Lung (tissue), 12 donors: ENCODE measurements around the gene ETV6. TPM values are rescaled to one million over a fixed set of nuclear protein-coding genes. Genes with fewer than 3 reads are reported as not detected.

Experiments
- ATAC-seq: fragments of 200-7000 bp; cut with Tn5 transposase; one replicate; pipeline ENCODE4 v1.9.1; 2020; ENCODE audit warnings: moderate number of reproducible peaks; ENCODE audit not compliant: insufficient read depth, low FRiP score
- DNase-seq, 3 donors: peaks; one replicate each; pipeline ENCODE4 v3.0.0-alpha.2; 2013 to 2017
- H3K27ac ChIP-seq, 2 donors: one replicate each; pipeline ENCODE4 v1.5.1; 2013; ENCODE audit warnings: mild to moderate bottlenecking in 2 of 2, moderate library complexity in 2 of 2, control low read depth in 1 of 2, inconsistent platforms in 1 of 2, low read depth in 1 of 2, low read length in 1 of 2
- H3K27me3 ChIP-seq, 3 donors: one replicate each; pipeline ENCODE4 v1.5.1; 2013; ENCODE audit warnings: low read length in 2 of 3; ENCODE audit not compliant: control insufficient read depth in 3 of 3, insufficient read depth in 3 of 3
- H3K36me3 ChIP-seq, 4 donors: one replicate each; pipeline ENCODE4 v1.5.1; 2013; ENCODE audit warnings: low read length in 4 of 4, mild to moderate bottlenecking in 1 of 4, moderate library complexity in 1 of 4; ENCODE audit not compliant: control insufficient read depth in 4 of 4, insufficient read depth in 4 of 4
- H3K4me1 ChIP-seq, 5 donors: one replicate each; pipeline ENCODE4 v1.5.1; 2013; ENCODE audit warnings: low read length in 5 of 5, mild to moderate bottlenecking in 2 of 5, moderate library complexity in 1 of 5; ENCODE audit not compliant: control insufficient read depth in 5 of 5, insufficient read depth in 5 of 5
- H3K4me3 ChIP-seq: one replicate; pipeline ENCODE4 v1.5.1; 2013; ENCODE audit warnings: mild to moderate bottlenecking, control low read depth, moderate library complexity
- H3K9ac ChIP-seq, 2 donors: one replicate each; pipeline ENCODE4 v1.5.1; 2013; ENCODE audit warnings: low read length in 2 of 2, control low read depth in 1 of 2; ENCODE audit not compliant: insufficient read depth in 1 of 2
- H3K9me3 ChIP-seq, 4 donors: one replicate each; pipeline ENCODE4 v1.5.1; 2013; ENCODE audit warnings: low read length in 3 of 4, mild to moderate bottlenecking in 1 of 4, moderate library complexity in 1 of 4; ENCODE audit not compliant: control insufficient read depth in 4 of 4, insufficient read depth in 3 of 4
- CTCF ChIP-seq: IDR thresholded peaks from 2 replicates; pipeline ENCODE4 v1.5.1; 2012; ENCODE audit warnings: mild to moderate bottlenecking; ENCODE audit errors: control extremely low read depth, extremely low read depth
- WGBS, 2 donors: extraction: QIAGEN DNeasy Blood & Tissue Kit; methylation state at CpG; one replicate each; pipeline ENCODE4 v1.1.7; 2013; 5-methylcytosine and 5-hydroxymethylcytosine counted together
- polyA plus RNA-seq, 2 donors: library from polyadenylated mRNA; stranded (reverse); fragments of 200-250 nt; gene quantifications; one replicate each; pipeline ENCODE4 v1.2.1, GENCODE V29; 2013
- total RNA-seq, 2 donors: library from RNA; depleted of rRNA in 1 of 2; stranded (reverse); fragments of >200 nt in 1 of 2; gene quantifications; one replicate each; pipeline ENCODE4 v1.2.1, GENCODE V29; 2014 to 2021
- donor health status: control.
- donor health status: control.
- donor health status: Bipolar disorder and iron deficiency.
- donor health status: healthy.
- donor health status: DM: yes; HTN: yes; CAD: no.

The ETV6 gene
- total and polyA plus RNA-seq, 4 donors: 8.6 to 45.7 (median 13.6) TPM

- peaks cover 0 to 2% (median 0%) of the 10 kb centered on the region in 4 donors for H3K36me3 ChIP-seq
- H3K9me3 ChIP-seq: no peaks in the 10 kb centered on the region
- H3K9ac ChIP-seq: no peak overlapping the region
- DNase-seq: no peak
- ATAC-seq: no peak
- H3K4me1 ChIP-seq: peaks cover 10 to 45% (median 16%) of the 10 kb centered on the region in 5 donors
- no peak for TF ChIP-seq CTCF
- WGBS, 2 donors: 52 to 55% methylated on average over 2 of the region's 2 CpGs
- no peak overlapping the region for H3K4me3 ChIP-seq
- no peak overlapping the region for H3K27ac ChIP-seq
- H3K27me3 ChIP-seq: no peaks in the 10 kb centered on the region
Observed at GRCh38 chr12:11686120-11686519, 36.6 kb downstream of the ETV6 start.

GRCh38 chr12:11687528-11687927 is 38.1 kb downstream of the ETV6 start:
- TF ChIP-seq CTCF: no peak
- H3K27me3 ChIP-seq: no peaks in the 10 kb centered on the region
- H3K9ac ChIP-seq: peak overlapping the region in 1 of 2 donors; percentile 30
- DNase-seq: peak in 2 of 3 donors; percentile 85 to 89
- no peaks in the 10 kb centered on the region for H3K9me3 ChIP-seq
- H3K27ac ChIP-seq: no peak overlapping the region
- ATAC-seq: no peak
- H3K4me3 ChIP-seq: no peak overlapping the region
- peaks cover 0 to 4% (median 1%) of the 10 kb centered on the region in 4 donors for H3K36me3 ChIP-seq
- 34 to 45% methylated on average over 2 of the region's 2 CpGs for WGBS, 2 donors
- peaks cover 10 to 45% (median 20%) of the 10 kb centered on the region in 5 donors for H3K4me1 ChIP-seq

- DNase-seq (no peak), ATAC-seq (no peak)
- Histone ChIP-seq H3K9ac (peak overlapping the region in 1 of 2 donors; percentile 40), H3K4me1 (peaks cover 10 to 45% (median 20%) of the 10 kb centered on the region in 5 donors), H3K27ac (no peak overlapping the region), H3K4me3 (no peak overlapping the region), H3K27me3 (no peaks in the 10 kb centered on the region), H3K36me3 (peaks cover 0 to 4% (median 1%) of the 10 kb centered on the region in 4 donors), H3K9me3 (no peaks in the 10 kb centered on the region)
- WGBS, 2 donors: 84 to 89% methylated on average over 4 of the region's 4 CpGs
- TF ChIP-seq CTCF: no peak
Observed at GRCh38 chr12:11688379-11688778, 38.9 kb downstream of the ETV6 start.

GRCh38 chr12:11688831-11689230 is 39.4 kb downstream of the ETV6 start:
- H3K9me3 ChIP-seq: no peaks in the 10 kb centered on the region
- peaks cover 10 to 43% (median 20%) of the 10 kb centered on the region in 5 donors for H3K4me1 ChIP-seq
- H3K27ac ChIP-seq: no peak overlapping the region
- peak overlapping the region in 1 of 2 donors; percentile 40 for H3K9ac ChIP-seq
- H3K4me3 ChIP-seq: no peak overlapping the region
- no peaks in the 10 kb centered on the region for H3K27me3 ChIP-seq
- peak in 1 of 3 donors; percentile 66 for DNase-seq
- H3K36me3 ChIP-seq: peaks cover 0 to 4% (median 1%) of the 10 kb centered on the region in 4 donors
- WGBS, 2 donors: 90 to 93% methylated on average over 2 of the region's 2 CpGs
- no peak for TF ChIP-seq CTCF
- ATAC-seq: no peak
